B cell (primary cell): ENCODE measurements around the gene CBX1. TPM values are rescaled to one million over a fixed set of nuclear protein-coding genes. Genes with fewer than 3 reads are reported as not detected.
A peak's percentile ranks its signal among the peaks of the same experiment; 100 is the strongest.

Source experiments
- ATAC-seq: fragments of 200-7000 bp; cut with Tn5 transposase; one replicate; pipeline ENCODE4 v1.10.0; 2021; ENCODE audit warnings: low read depth, mild to moderate bottlenecking, moderate number of reproducible peaks, moderate library complexity
- CTCF ChIA-PET: fragments of 350-600 bp; sonication (Branson Sonifier 250); formaldehyde crosslinking; loops from one replicate; lab custom pipeline; 2021; ENCODE audit warnings: antibody characterized with exemption, inconsistent platforms; lab: Charles Lee
- POLR2A ChIA-PET: fragments of 350-600 bp; sonication (Branson Sonifier 250); formaldehyde crosslinking; loops from one replicate; lab custom pipeline; 2021; ENCODE audit warnings: antibody characterized with exemption; lab: Charles Lee
- DNase-seq: peaks from one replicate; pipeline ENCODE4 v3.0.0; 2013
- H2AFZ ChIP-seq: 2 replicates; pipeline ENCODE4 v1.6.1; 2012; ENCODE audit warnings: mild to moderate bottlenecking, low read depth, low read length; ENCODE audit not compliant: insufficient read depth, poor library complexity, severe bottlenecking
- H3K27ac ChIP-seq, 2 donors: 1 replicate in 1 of 2; 2 replicates in 1 of 2; pipeline ENCODE4 v1.5.1; 2012 to 2013; ENCODE audit warnings: low read length in 2 of 2, mild to moderate bottlenecking in 2 of 2, moderate library complexity in 1 of 2
- H3K27me3 ChIP-seq, 4 experiments: fragments of 200-600 bp in 1 of 4; sonication (generic) in 1 of 4; replicated peaks in 1 of 4; 1 replicate in 2 of 4; 2 replicates in 2 of 4; pipeline versions ENCODE4 v1.6.1 to v1.7.0; 2013 to 2016; ENCODE audit warnings: low read length in 3 of 4, mild to moderate bottlenecking in 2 of 4, mixed read lengths in 1 of 4, moderate library complexity in 1 of 4; ENCODE audit not compliant: insufficient read depth in 4 of 4, control insufficient read depth in 3 of 4; ENCODE audit errors: control extremely low read depth in 1 of 4
- H3K36me3 ChIP-seq, 2 experiments: replicated peaks in 1 of 2; 1 replicate in 1 of 2; 2 replicates in 1 of 2; pipeline versions ENCODE4 v1.6.1 to v1.7.1; 2013; ENCODE audit warnings: low read length in 1 of 2; ENCODE audit not compliant: insufficient read depth in 2 of 2, control insufficient read depth in 1 of 2; ENCODE audit errors: control extremely low read depth in 1 of 2, extremely low read depth in 1 of 2
- H3K4me1 ChIP-seq, 2 donors: fragments of 200-600 bp in 1 of 2; sonication (generic) in 1 of 2; 1 replicate in 1 of 2; 2 replicates in 1 of 2; pipeline versions ENCODE4 v1.5.1 to v1.6.1; 2013 to 2017; ENCODE audit warnings: low read length in 2 of 2; ENCODE audit not compliant: control insufficient read depth in 2 of 2, insufficient read depth in 2 of 2
- H3K4me2 ChIP-seq: replicated peaks from 2 replicates; pipeline ENCODE3; 2012; ENCODE audit warnings: mild to moderate bottlenecking, low read depth, low read length; ENCODE audit not compliant: poor library complexity, severe bottlenecking
- H3K4me3 ChIP-seq, 5 experiments: fragments of 200-600 bp in 1 of 5; sonication (generic) in 1 of 5; 1 replicate in 3 of 5; 2 replicates in 2 of 5; pipeline versions ENCODE4 v1.5.1 to v1.7.0; 2011 to 2016; ENCODE audit warnings: low read length in 4 of 5, mild to moderate bottlenecking in 4 of 5, low read depth in 2 of 5, control low read depth in 1 of 5, moderate library complexity in 1 of 5; ENCODE audit not compliant: insufficient read depth in 1 of 5; ENCODE audit errors: control extremely low read depth in 1 of 5, extremely low read depth in 1 of 5
- H3K79me2 ChIP-seq: fragments of 200-600 bp; sonication (generic); one replicate; pipeline ENCODE4 v1.6.0; 2016; ENCODE audit warnings: low read length; ENCODE audit not compliant: control insufficient read depth, insufficient read depth
- H3K9ac ChIP-seq: fragments of 200-600 bp; sonication (generic); 2 replicates; pipeline ENCODE4 v1.6.1; 2017; ENCODE audit warnings: mild to moderate bottlenecking, low read length, moderate library complexity
- H3K9me3 ChIP-seq, 3 donors: one replicate each; pipeline versions ENCODE4 v1.6.1 to v1.7.1; 2013; ENCODE audit warnings: low read length in 2 of 3; ENCODE audit not compliant: control insufficient read depth in 2 of 3, insufficient read depth in 1 of 3; ENCODE audit errors: control extremely low read depth in 1 of 3
- H4K20me1 ChIP-seq: 2 replicates; pipeline ENCODE4 v1.6.0; 2012; ENCODE audit warnings: mild to moderate bottlenecking, low read length; ENCODE audit not compliant: insufficient read depth, control insufficient read depth, poor library complexity, severe bottlenecking
- H3K27ac Mint-ChIP-seq: one replicate; pipeline ENCODE4 v1.8.0; 2021; ENCODE audit warnings: mixed read lengths
- H3K27me3 Mint-ChIP-seq: one replicate; pipeline ENCODE4 v1.8.0; 2021; ENCODE audit warnings: mixed read lengths
- H3K4me1 Mint-ChIP-seq: one replicate; pipeline ENCODE4 v1.8.0; 2021; ENCODE audit warnings: mixed read lengths
- H3K4me3 Mint-ChIP-seq: one replicate; pipeline ENCODE4 v1.8.0; 2021; ENCODE audit warnings: mixed read lengths
- H3K9me3 Mint-ChIP-seq: one replicate; pipeline ENCODE4 v1.8.0; 2022; ENCODE audit warnings: mixed read lengths; ENCODE audit not compliant: insufficient read depth
- EZH2 ChIP-seq: IDR thresholded peaks from 2 replicates; pipeline ENCODE4 v1.6.1; 2012; ENCODE audit warnings: borderline replicate concordance, low read depth, mild to moderate bottlenecking, moderate library complexity, low read length; ENCODE audit not compliant: insufficient read depth, poor library complexity, severe bottlenecking
- WGBS: methylation state at CpG from one replicate; pipeline ENCODE4 v1.1.5; 2013; ENCODE audit warnings: missing lambda C conversion rate; ENCODE audit not compliant: insufficient coverage; 5-methylcytosine and 5-hydroxymethylcytosine counted together
- intact Hi-C: fragments of 100-400 bp; cut with micrococcal nuclease; formaldehyde crosslinking; loops from one replicate; pipeline ENCODE4 v1.10.0; 2022
- polyA plus RNA-seq: library from polyadenylated mRNA; depleted of rRNA; stranded (reverse); fragments of >200 nt; gene quantifications from 2 replicates; pipeline ENCODE4 v1.2.3, GENCODE V29; 2012
- total RNA-seq, 2 donors: library from RNA; stranded (reverse); fragments of 120-200 nt in 1 of 2; gene quantifications; 1 replicate in 1 of 2; 2 replicates in 1 of 2; pipeline versions ENCODE4 v1.2.3 to v1.2.4, GENCODE V29; 2013 to 2022
- TF ChIP-seq, protein P1 (sequence below): fragments of 200-600 bp; IDR thresholded peaks from one replicate; pipeline ENCODE4 v1.8.0; 2022; ENCODE audit warnings: antibody characterized with exemption, mild to moderate bottlenecking

The CBX1 gene
- total and polyA plus RNA-seq, 2 donors (not counting 1 experiment from before 2014, with no cell fraction given) = 9.4 to 33.1 TPM

DNA sequence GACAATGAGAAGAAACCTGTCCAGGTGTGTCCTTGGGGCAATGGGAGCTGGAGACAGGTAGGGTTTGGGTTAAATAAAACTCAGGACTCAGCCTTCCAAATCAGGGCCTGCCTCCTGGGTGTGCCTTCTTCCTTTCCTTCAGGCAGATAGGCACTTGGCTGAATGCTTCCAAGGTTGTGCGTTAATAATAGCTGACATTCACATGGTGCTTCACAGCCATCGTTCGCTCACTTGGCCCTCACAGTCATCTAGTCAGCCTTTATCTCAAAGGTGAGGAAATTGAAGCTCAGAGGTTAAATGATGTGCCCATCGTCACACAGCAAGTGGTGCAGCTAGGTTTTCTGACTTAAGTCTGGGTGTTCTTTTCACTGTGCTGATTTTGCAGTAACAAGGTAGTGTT, 43.7 kb downstream of the CBX1 start:
- no peak overlapping the region for H3K4me3 ChIP-seq
- no peak overlapping the region for H3K27ac ChIP-seq
- H3K27ac Mint-ChIP-seq = peak overlapping the region; percentile 63
- ChIA-PET POLR2A (no interaction called here), CTCF (interaction anchor here (0.6 to 2.8 kb wide), 9 partner anchors 10 to 98 kb away, joined by 3 to 13 read pairs (median 4); no protein-coding TSS in a partner anchor)
- H3K79me2 ChIP-seq = peaks cover 37% of the 10 kb centered on the region
- intact Hi-C loops = no loop called here
- H4K20me1 ChIP-seq = peaks cover 54% of the 10 kb centered on the region
- no peaks in the 10 kb centered on the region for H3K27me3 ChIP-seq
- no peaks in the 10 kb centered on the region for H3K9me3 Mint-ChIP-seq
- no peaks in the 10 kb centered on the region for H3K9me3 ChIP-seq
- H3K4me1 Mint-ChIP-seq = peaks cover 36% of the 10 kb centered on the region
- H2AFZ ChIP-seq = no peak overlapping the region
- no peak overlapping the region for H3K9ac ChIP-seq
- H3K36me3 ChIP-seq = peaks cover 4 to 70% of the 10 kb centered on the region in 2 experiments
- no peaks in the 10 kb centered on the region for H3K27me3 Mint-ChIP-seq
- no peak for TF ChIP-seq EZH2
- TF ChIP-seq, protein P1, sequence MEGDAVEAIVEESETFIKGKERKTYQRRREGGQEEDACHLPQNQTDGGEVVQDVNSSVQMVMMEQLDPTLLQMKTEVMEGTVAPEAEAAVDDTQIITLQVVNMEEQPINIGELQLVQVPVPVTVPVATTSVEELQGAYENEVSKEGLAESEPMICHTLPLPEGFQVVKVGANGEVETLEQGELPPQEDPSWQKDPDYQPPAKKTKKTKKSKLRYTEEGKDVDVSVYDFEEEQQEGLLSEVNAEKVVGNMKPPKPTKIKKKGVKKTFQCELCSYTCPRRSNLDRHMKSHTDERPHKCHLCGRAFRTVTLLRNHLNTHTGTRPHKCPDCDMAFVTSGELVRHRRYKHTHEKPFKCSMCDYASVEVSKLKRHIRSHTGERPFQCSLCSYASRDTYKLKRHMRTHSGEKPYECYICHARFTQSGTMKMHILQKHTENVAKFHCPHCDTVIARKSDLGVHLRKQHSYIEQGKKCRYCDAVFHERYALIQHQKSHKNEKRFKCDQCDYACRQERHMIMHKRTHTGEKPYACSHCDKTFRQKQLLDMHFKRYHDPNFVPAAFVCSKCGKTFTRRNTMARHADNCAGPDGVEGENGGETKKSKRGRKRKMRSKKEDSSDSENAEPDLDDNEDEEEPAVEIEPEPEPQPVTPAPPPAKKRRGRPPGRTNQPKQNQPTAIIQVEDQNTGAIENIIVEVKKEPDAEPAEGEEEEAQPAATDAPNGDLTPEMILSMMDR = no peak
- 86% methylated on average over 1 of the region's 4 CpGs for WGBS
- H3K4me3 Mint-ChIP-seq = no peak overlapping the region
- peaks cover 20 to 26% of the 10 kb centered on the region in 2 donors for H3K4me1 ChIP-seq
- DNase-seq (no peak), ATAC-seq (no peak)
- H3K4me2 ChIP-seq = no peak overlapping the region

- Histone ChIP-seq H3K4me1 (peaks cover 25 to 34% of the 10 kb centered on the region in 2 donors), H2AFZ (no peak overlapping the region), H3K4me2 (no peak overlapping the region), H3K27me3 (no peaks in the 10 kb centered on the region), H3K36me3 (peaks cover 4 to 71% of the 10 kb centered on the region in 2 experiments), H3K9ac (no peak overlapping the region), H3K27ac (peak overlapping the region in 1 of 2 donors; percentile 76), H3K9me3 (no peaks in the 10 kb centered on the region), H3K79me2 (peaks cover 44% of the 10 kb centered on the region), H3K4me3 (no peak overlapping the region), H4K20me1 (peaks cover 61% of the 10 kb centered on the region)
- no peaks in the 10 kb centered on the region for H3K27me3 Mint-ChIP-seq
- no peak for ATAC-seq
- CTCF ChIA-PET = interaction anchor here (0.7 to 5.1 kb wide), 3 partner anchors 17 to 30 kb away, joined by 3 to 28 read pairs (median 4); no protein-coding TSS in a partner anchor
- H3K4me1 Mint-ChIP-seq = peaks cover 43% of the 10 kb centered on the region
- intact Hi-C loops = no loop called here
- POLR2A ChIA-PET = no interaction called here
- WGBS = 94% methylated on average over 2 of the region's 2 CpGs
- DNase-seq = no peak
- TF ChIP-seq EZH2 = no peak
- TF ChIP-seq, protein P1 = no peak
- H3K27ac Mint-ChIP-seq = peak overlapping the region; percentile 91
- H3K4me3 Mint-ChIP-seq = no peak overlapping the region
- H3K9me3 Mint-ChIP-seq = no peaks in the 10 kb centered on the region
Measured at GRCh38 chr17:48056879-48057278, 44.4 kb downstream of the CBX1 start.
